NCI-H1694 (cell line): ENCODE data around the gene MAP4K5.

Source experiments
- DNase-seq: peaks from one replicate; lab custom pipeline; 2025; lab: John Stamatoyannopoulos, UW

Gene MAP4K5

GRCh38 chr14:50476134-50476533 is 56.2 kb downstream of the MAP4K5 start:
- no peak for DNase-seq

GRCh38 chr14:50475460-50475859 is 56.9 kb downstream of the MAP4K5 start:
- DNase-seq, result no peak

- no peak for DNase-seq
Observed at GRCh38 chr14:50471838-50472465, 60.4 kb downstream of the MAP4K5 start.

- no peak for DNase-seq
Observed at GRCh38 chr14:50469982-50470381, 62.4 kb downstream of the MAP4K5 start.

GRCh38 chr14:50462111-50462510 is 70.3 kb downstream of the MAP4K5 start:
- DNase-seq, result no peak

GRCh38 chr14:50453869-50454268 is 78.5 kb downstream of the MAP4K5 start:
- DNase-seq, result no peak

- DNase-seq, result no peak
Observed at GRCh38 chr14:50452979-50453705, 79.2 kb downstream of the MAP4K5 start.

- no peak for DNase-seq
Observed at GRCh38 chr14:50452296-50452695, 80.1 kb downstream of the MAP4K5 start.

- no peak for DNase-seq
Observed at GRCh38 chr14:50451854-50452253, 80.5 kb downstream of the MAP4K5 start.

- no peak for DNase-seq
Observed at GRCh38 chr14:50447461-50447860, 84.9 kb downstream of the MAP4K5 start.

- no peak for DNase-seq
Observed at GRCh38 chr14:50434528-50434927, 97.8 kb downstream of the MAP4K5 start.

GRCh38 chr14:50432131-50432530 is 100.2 kb downstream of the MAP4K5 start:
- DNase-seq, result no peak

- no peak for DNase-seq
Observed at GRCh38 chr14:50425816-50426215, 106.6 kb downstream of the MAP4K5 start.

- DNase-seq, result no peak
Observed at GRCh38 chr14:50425105-50425504, 107.3 kb downstream of the MAP4K5 start.

- DNase-seq, result no peak
Observed at GRCh38 chr14:50423529-50423928, 108.8 kb downstream of the MAP4K5 start.

GRCh38 chr14:50421499-50421898 is 110.9 kb downstream of the MAP4K5 start:
- DNase-seq, result no peak

GRCh38 chr14:50417853-50418252 is 114.5 kb downstream of the MAP4K5 start:
- DNase-seq, result no peak

GRCh38 chr14:50410921-50411320 is 121.4 kb downstream of the MAP4K5 start:
- DNase-seq, result no peak

- no peak for DNase-seq
Observed at GRCh38 chr14:50410071-50410470, 122.3 kb downstream of the MAP4K5 start.

- no peak for DNase-seq
Observed at GRCh38 chr14:50407111-50407812, 125.1 kb downstream of the MAP4K5 start.

GRCh38 chr14:50403419-50403818 is 128.9 kb downstream of the MAP4K5 start:
- DNase-seq, result no peak

GRCh38 chr14:50402965-50403364 is 129.4 kb downstream of the MAP4K5 start:
- no peak for DNase-seq

- no peak for DNase-seq
Observed at GRCh38 chr14:50400461-50400860, 131.9 kb downstream of the MAP4K5 start.
